ENCODE measurements around the gene PCCA. TPM values are rescaled to one million over a fixed set of nuclear protein-coding genes. Genes with fewer than 3 reads are reported as not detected.

PCCA gene
- total and polyA plus RNA-seq, 12 donors, result 27.6 to 176 (median 97.7) TPM

GRCh38 chr13:100323937-100324336 lies 235.0 kb downstream of the PCCA start:
- WGBS, 4 donors, result 93 to 100% (median 96%) methylated on average over 1 of the region's 1 CpG
- intact Hi-C loops (cut with DNase I), result no loop called here
- Histone ChIP-seq H3K36me3 (replicated peaks in 1 of 2) (peaks cover 0 to 10% of the 10 kb centered on the region in 2 donors), H3K4me1 (replicated peaks in 1 of 2) (no peaks in the 10 kb centered on the region), H3K27ac (no peak overlapping the region), H3K27me3 (no peaks in the 10 kb centered on the region), H3K4me3 (no peak overlapping the region), H3K9me3 (replicated peaks in 1 of 3) (no peaks in the 10 kb centered on the region)
- no peak for TF ChIP-seq CTCF (IDR thresholded peaks at IDR 0.05)
- TF ChIP-seq POLR2A (IDR thresholded peaks at IDR 0.05), result no peak
- DNase-seq, result no peak

- no peak for TF ChIP-seq POLR2A (IDR thresholded peaks at IDR 0.05)
- no peak for TF ChIP-seq CTCF (IDR thresholded peaks at IDR 0.05)
- DNase-seq, result no peak
- Histone ChIP-seq H3K27ac (no peak overlapping the region), H3K9me3 (replicated peaks in 1 of 3) (peaks cover 0 to 6% (median 5%) of the 10 kb centered on the region in 3 donors), H3K27me3 (no peaks in the 10 kb centered on the region), H3K4me3 (no peak overlapping the region), H3K36me3 (replicated peaks in 1 of 2) (no peaks in the 10 kb centered on the region), H3K4me1 (replicated peaks in 1 of 2) (no peaks in the 10 kb centered on the region)
- intact Hi-C loops (cut with DNase I), result no loop called here
These were observed 241.8 kb downstream of the PCCA start for GRCh38 chr13:100330662-100331061.

- TF ChIP-seq POLR2A (IDR thresholded peaks at IDR 0.05), result no peak
- TF ChIP-seq CTCF (IDR thresholded peaks at IDR 0.05), result no peak
- intact Hi-C loops (cut with DNase I), result no loop called here
- WGBS, 4 donors, result 77 to 97% (median 93%) methylated on average over 1 of the region's 1 CpG
- Histone ChIP-seq H3K27me3 (no peaks in the 10 kb centered on the region), H3K36me3 (replicated peaks in 1 of 2) (no peaks in the 10 kb centered on the region), H3K4me3 (no peak overlapping the region), H3K9me3 (replicated peaks in 1 of 3) (peaks cover 0 to 6% (median 5%) of the 10 kb centered on the region in 3 donors), H3K4me1 (replicated peaks in 1 of 2) (no peaks in the 10 kb centered on the region), H3K27ac (no peak overlapping the region)
- DNase-seq, result no peak
These were observed 244.2 kb downstream of the PCCA start for GRCh38 chr13:100333141-100333540.

GRCh38 chr13:100334214-100334613 lies 245.3 kb downstream of the PCCA start:
- Histone ChIP-seq H3K27me3 (no peaks in the 10 kb centered on the region), H3K4me1 (replicated peaks in 1 of 2) (no peaks in the 10 kb centered on the region), H3K36me3 (replicated peaks in 1 of 2) (no peaks in the 10 kb centered on the region), H3K9me3 (replicated peaks in 1 of 3) (peaks cover 0 to 6% (median 5%) of the 10 kb centered on the region in 3 donors), H3K4me3 (no peak overlapping the region), H3K27ac (no peak overlapping the region)
- DNase-seq, result no peak
- no peak for TF ChIP-seq CTCF (IDR thresholded peaks at IDR 0.05)
- TF ChIP-seq POLR2A (IDR thresholded peaks at IDR 0.05), result no peak
- intact Hi-C loops (cut with DNase I), result no loop called here
- WGBS, 4 donors, result 90 to 94% (median 93%) methylated on average over 1 of the region's 1 CpG

Data from adrenal gland (tissue), 12 donors.